Thymus (tissue), 11 donors: ENCODE data around the gene SPEF1. TPM values are rescaled to one million over a fixed set of nuclear protein-coding genes. Genes with fewer than 3 reads are reported as not detected.
A peak's percentile ranks its signal among the peaks of the same experiment; 100 is the strongest.

Experiments used
- DNase-seq, 9 donors: peaks; one replicate each; pipeline ENCODE4 v3.0.0-alpha.2; 2013; ENCODE audit warnings: low spot score in 9 of 9, low read depth in 6 of 9, missing footprints in 1 of 9
- H3K27ac ChIP-seq, 2 donors: one replicate each; pipeline ENCODE4 v1.5.1; 2013; ENCODE audit warnings: control low read depth in 1 of 2, low read depth in 1 of 2, low read length in 1 of 2, mild to moderate bottlenecking in 1 of 2, moderate library complexity in 1 of 2
- H3K27me3 ChIP-seq, 2 donors: one replicate each; pipeline ENCODE4 v1.5.1; 2013; ENCODE audit warnings: low read length in 1 of 2; ENCODE audit not compliant: control insufficient read depth in 2 of 2, insufficient read depth in 1 of 2
- H3K36me3 ChIP-seq, 2 donors: one replicate each; pipeline ENCODE4 v1.5.1; 2013; ENCODE audit warnings: low read length in 1 of 2, mild to moderate bottlenecking in 1 of 2, moderate library complexity in 1 of 2; ENCODE audit not compliant: control insufficient read depth in 2 of 2, insufficient read depth in 2 of 2
- H3K4me1 ChIP-seq, 2 donors: one replicate each; pipeline ENCODE4 v1.5.1; 2013; ENCODE audit warnings: low read length in 2 of 2; ENCODE audit not compliant: control insufficient read depth in 2 of 2, insufficient read depth in 2 of 2
- H3K4me3 ChIP-seq, 2 donors: one replicate each; pipeline ENCODE4 v1.5.1; 2013; ENCODE audit warnings: low read length in 2 of 2, control low read depth in 1 of 2, mild to moderate bottlenecking in 1 of 2
- H3K9me3 ChIP-seq, 2 donors: one replicate each; pipeline ENCODE4 v1.5.1; 2013; ENCODE audit warnings: low read length in 1 of 2, mild to moderate bottlenecking in 1 of 2; ENCODE audit not compliant: control insufficient read depth in 2 of 2, insufficient read depth in 1 of 2
- WGBS: extraction: QIAGEN DNeasy Blood & Tissue Kit; methylation state at CpG from one replicate; pipeline ENCODE4 v1.1.7; 2013; 5-methylcytosine and 5-hydroxymethylcytosine counted together
- polyA plus RNA-seq: library from polyadenylated mRNA; stranded (reverse); fragments of 200-250 nt; gene quantifications from one replicate; pipeline ENCODE4 v1.2.3, GENCODE V29; 2013
- total RNA-seq: library from RNA; stranded (reverse); fragments of 120-200 nt; gene quantifications from one replicate; pipeline ENCODE4 v1.2.4, GENCODE V29; 2013
- donor health status: healthy.

Gene SPEF1
- total and polyA plus RNA-seq, 2 donors = 0.05 to 0.16 TPM

DNA sequence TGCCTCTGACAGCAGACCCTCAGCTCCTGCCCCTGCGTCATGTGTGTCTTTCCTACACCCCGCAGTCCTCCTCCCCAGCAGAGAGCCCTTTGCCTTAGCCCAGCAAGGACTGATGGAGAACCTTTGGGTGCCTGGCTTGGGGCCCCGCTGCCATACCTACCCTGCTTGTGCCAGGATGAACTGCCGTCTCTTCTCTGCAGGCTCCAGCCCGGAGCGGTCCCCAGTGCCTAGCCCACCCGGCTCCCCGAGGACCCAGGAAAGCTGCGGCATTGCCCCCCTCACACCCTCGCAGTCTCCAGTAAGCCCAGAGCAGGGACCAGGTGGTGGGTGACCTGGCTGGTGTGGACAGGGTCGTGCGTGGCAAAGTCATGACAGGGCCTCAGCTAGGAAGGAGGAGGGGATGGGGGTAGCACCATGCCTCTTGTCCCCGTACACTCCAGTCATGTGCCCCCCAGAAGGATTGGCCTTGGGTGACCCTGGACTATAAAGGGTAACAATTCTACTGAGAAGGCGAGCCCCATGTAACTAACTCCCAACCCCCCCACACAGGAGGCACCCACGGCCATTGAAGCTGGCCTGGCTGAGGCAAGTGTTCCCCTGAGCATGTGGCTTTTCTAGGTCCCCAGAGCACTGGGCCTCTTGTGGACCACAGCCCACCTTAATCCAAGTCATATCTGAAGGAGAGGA, 40.5 kb downstream of the SPEF1 start:
- no peak for DNase-seq
- H3K4me3 ChIP-seq = no peak overlapping the region
- WGBS = 97% methylated on average over 15 of the region's 15 CpGs
- H3K4me1 ChIP-seq = peaks cover 0 to 3% of the 10 kb centered on the region in 2 donors
- H3K36me3 ChIP-seq = no peaks in the 10 kb centered on the region
- peaks cover 0 to 2% of the 10 kb centered on the region in 2 donors for H3K9me3 ChIP-seq
- H3K27me3 ChIP-seq = peaks cover 0 to 16% of the 10 kb centered on the region in 2 donors
- no peak overlapping the region for H3K27ac ChIP-seq

DNA sequence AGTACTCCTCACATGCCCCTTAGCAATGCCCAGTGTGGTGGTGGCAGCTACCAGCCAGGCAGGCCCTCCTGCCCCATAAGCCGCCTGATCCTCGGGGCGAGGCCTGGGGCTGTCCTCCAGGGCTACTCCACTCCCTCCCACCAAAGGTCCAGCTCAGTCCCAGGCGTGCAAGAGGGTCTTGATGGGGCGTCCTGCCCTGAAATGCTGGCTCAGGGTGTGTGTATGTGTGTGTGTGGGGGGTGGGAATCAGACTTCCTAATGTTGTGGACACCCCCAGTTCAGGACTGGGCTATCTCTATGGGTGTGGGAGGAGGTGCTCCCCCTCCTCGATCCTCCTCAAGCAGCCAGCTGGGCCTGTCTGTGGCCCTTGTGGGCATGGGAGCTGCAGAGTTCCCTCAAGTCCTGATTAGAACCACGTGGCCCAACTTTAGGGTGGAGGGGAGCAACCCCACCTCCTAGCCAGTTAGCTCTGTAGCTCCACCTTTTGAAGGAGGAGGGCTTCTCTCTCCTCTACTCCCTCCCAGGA, 41.3 kb downstream of the SPEF1 start:
- H3K27ac ChIP-seq = no peak overlapping the region
- 91% methylated on average over 7 of the region's 7 CpGs for WGBS
- DNase-seq = no peak
- no peaks in the 10 kb centered on the region for H3K36me3 ChIP-seq
- H3K27me3 ChIP-seq = peaks cover 0 to 8% of the 10 kb centered on the region in 2 donors
- no peak overlapping the region for H3K4me3 ChIP-seq
- H3K4me1 ChIP-seq = peaks cover 0 to 3% of the 10 kb centered on the region in 2 donors
- no peaks in the 10 kb centered on the region for H3K9me3 ChIP-seq

- no peak for DNase-seq
- Histone ChIP-seq H3K27ac (no peak overlapping the region), H3K36me3 (no peaks in the 10 kb centered on the region), H3K4me1 (no peaks in the 10 kb centered on the region), H3K4me3 (no peak overlapping the region), H3K27me3 (peaks cover under 1 to 2% of the 10 kb centered on the region in 2 donors), H3K9me3 (no peaks in the 10 kb centered on the region)
- 91% methylated on average over 19 of the region's 19 CpGs for WGBS
These were observed 42.0 kb downstream of the SPEF1 start for GRCh38 chr20:3739054-3739925.

GRCh38 chr20:3738111-3739053, 42.9 kb downstream of the SPEF1 start:
- 92% methylated on average over 11 of the region's 11 CpGs for WGBS
- Histone ChIP-seq H3K27me3 (peaks cover 5 to 6% of the 10 kb centered on the region in 2 donors), H3K4me3 (no peak overlapping the region), H3K36me3 (no peaks in the 10 kb centered on the region), H3K27ac (no peak overlapping the region), H3K4me1 (no peaks in the 10 kb centered on the region), H3K9me3 (no peaks in the 10 kb centered on the region)
- DNase-seq = no peak

DNA sequence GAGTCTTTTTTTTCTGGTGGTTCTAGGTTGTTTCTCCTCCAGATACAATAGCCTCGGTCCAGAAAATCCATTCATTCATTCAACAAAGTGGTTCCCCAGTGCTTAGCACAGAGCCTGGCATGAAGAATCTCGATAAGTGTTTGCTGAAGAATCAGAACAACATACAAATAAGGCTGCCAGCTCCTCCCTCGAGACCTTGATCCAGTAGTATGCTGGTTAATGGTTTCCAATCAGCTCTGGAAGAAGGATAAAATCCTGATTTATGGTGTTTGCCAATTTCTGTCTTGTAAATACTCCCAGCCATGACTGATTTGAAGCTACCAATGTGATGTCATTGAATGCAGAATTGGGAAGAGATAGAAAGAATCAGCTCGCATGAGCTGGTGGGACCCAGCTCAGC, 45.5 kb downstream of the SPEF1 start:
- WGBS = 94% methylated on average over 4 of the region's 4 CpGs
- Histone ChIP-seq H3K27me3 (peaks cover 20 to 31% of the 10 kb centered on the region in 2 donors), H3K36me3 (no peaks in the 10 kb centered on the region), H3K4me1 (peaks cover 0 to 10% of the 10 kb centered on the region in 2 donors), H3K9me3 (no peaks in the 10 kb centered on the region), H3K4me3 (no peak overlapping the region), H3K27ac (no peak overlapping the region)
- DNase-seq = no peak

GRCh38 chr20:3734111-3734843, 47.0 kb downstream of the SPEF1 start:
- no peak for DNase-seq

GRCh38 chr20:3733119-3733995, 47.9 kb downstream of the SPEF1 start:
- H3K27me3 ChIP-seq = peaks cover 20 to 39% of the 10 kb centered on the region in 2 donors
- peak overlapping the region in 1 of 2 donors; percentile 1 for H3K4me3 ChIP-seq
- peaks cover 0 to 10% of the 10 kb centered on the region in 2 donors for H3K4me1 ChIP-seq
- no peak for DNase-seq
- no peak overlapping the region for H3K27ac ChIP-seq
- no peaks in the 10 kb centered on the region for H3K9me3 ChIP-seq
- no peaks in the 10 kb centered on the region for H3K36me3 ChIP-seq
- WGBS = 96% methylated on average over 20 of the region's 20 CpGs

More at GRCh38 chr20:3734111-3734843, 47.0 kb downstream of the SPEF1 start:
- H3K9me3 ChIP-seq = no peaks in the 10 kb centered on the region
- 82% methylated on average over 12 of the region's 12 CpGs for WGBS
- peaks cover 20 to 32% of the 10 kb centered on the region in 2 donors for H3K27me3 ChIP-seq
- no peak overlapping the region for H3K27ac ChIP-seq
- H3K36me3 ChIP-seq = no peaks in the 10 kb centered on the region
- H3K4me1 ChIP-seq = peaks cover 0 to 10% of the 10 kb centered on the region in 2 donors
- no peak overlapping the region for H3K4me3 ChIP-seq
